ENCODE results near the gene FCAR.
"Not testable (repeated sequence)": the region's sequence is repeated elsewhere in the genome, so short reads cannot be mapped to it uniquely, and the experiment has no call there.

FCAR gene

GRCh38 chr19:54873990-54874389 lies at the start of gene FCAR:
TSS of gene FCAR (plus strand) at chr19:54874235. CDS start at chr19:54874290, 55 bp downstream.
- DNase-seq: no peak

GRCh38 chr19:54824416-54824815 lies 49.6 kb upstream of the FCAR start:
- DNase-seq: not testable (repeated sequence)

GRCh38 chr19:54825326-54825725 lies 48.7 kb upstream of the FCAR start:
- not testable (repeated sequence) for DNase-seq

- DNase-seq: not testable (repeated sequence)
Observed at GRCh38 chr19:54828064-54828463, 46.0 kb upstream of the FCAR start.

- not testable (repeated sequence) for DNase-seq
Observed at GRCh38 chr19:54832496-54832895, 41.5 kb upstream of the FCAR start, which contains the start of gene KIR2DS4. TSS of gene KIR2DS4 (plus strand) at chr19:54832676.

- DNase-seq: not testable (repeated sequence)
Observed at GRCh38 chr19:54835126-54835525, 38.9 kb upstream of the FCAR start.

- DNase-seq: not testable (repeated sequence)
Observed at GRCh38 chr19:54837522-54837921, 36.5 kb upstream of the FCAR start.

GRCh38 chr19:54843171-54843570 lies 30.9 kb upstream of the FCAR start:
- not testable (repeated sequence) for DNase-seq

- DNase-seq: not testable (repeated sequence)
Observed at GRCh38 chr19:54850061-54850640, 23.9 kb upstream of the FCAR start, which contains the start of gene KIR3DL2. TSS of gene KIR3DL2 (plus strand) at chr19:54850443. CDS start at chr19:54850476, 33 bp downstream.

GRCh38 chr19:54850930-54851329 lies 23.1 kb upstream of the FCAR start:
- no peak for DNase-seq

GRCh38 chr19:54851353-54851752 lies 22.7 kb upstream of the FCAR start:
- DNase-seq: no peak

GRCh38 chr19:54855241-54855640 lies 18.8 kb upstream of the FCAR start:
- DNase-seq: not testable (repeated sequence)

GRCh38 chr19:54858476-54858875 lies 15.6 kb upstream of the FCAR start:
- DNase-seq: not testable (repeated sequence)

- not testable (repeated sequence) for DNase-seq
Observed at GRCh38 chr19:54859421-54859820, 14.6 kb upstream of the FCAR start.

GRCh38 chr19:54863459-54863858 lies 10.6 kb upstream of the FCAR start:
- not testable (repeated sequence) for DNase-seq

GRCh38 chr19:54871696-54872095 lies 2.3 kb upstream of the FCAR start:
- no peak for DNase-seq

GRCh38 chr19:54875506-54875905 lies 1.5 kb downstream of the FCAR start:
- DNase-seq: no peak

- DNase-seq: no peak
Observed at GRCh38 chr19:54877471-54877870, 3.4 kb downstream of the FCAR start.

- no peak for DNase-seq
Observed at GRCh38 chr19:54881884-54882283, 7.8 kb downstream of the FCAR start.

GRCh38 chr19:54882758-54883157 lies 8.7 kb downstream of the FCAR start:
- no peak for DNase-seq

GRCh38 chr19:54883228-54883627 lies 9.2 kb downstream of the FCAR start:
- DNase-seq: no peak

- no peak for DNase-seq
Observed at GRCh38 chr19:54888239-54888638, 14.2 kb downstream of the FCAR start.

GRCh38 chr19:54889566-54889965 lies 15.5 kb downstream of the FCAR start:
- no peak for DNase-seq

- DNase-seq: no peak
Observed at GRCh38 chr19:54893406-54893805, 19.4 kb downstream of the FCAR start.

GRCh38 chr19:54894106-54894505 lies 20.1 kb downstream of the FCAR start:
- DNase-seq: not testable (repeated sequence)
